GM21390 (cell line): Measurements from ENCODE around the gene UQCR11.

ENCODE experiments used
- ATAC-seq: cut with Tn5 transposase; IDR thresholded peaks from one replicate; pipeline ENCODE4 v1.9.1; 2021; ENCODE audit not compliant: unreplicated experiment

The UQCR11 gene

DNA sequence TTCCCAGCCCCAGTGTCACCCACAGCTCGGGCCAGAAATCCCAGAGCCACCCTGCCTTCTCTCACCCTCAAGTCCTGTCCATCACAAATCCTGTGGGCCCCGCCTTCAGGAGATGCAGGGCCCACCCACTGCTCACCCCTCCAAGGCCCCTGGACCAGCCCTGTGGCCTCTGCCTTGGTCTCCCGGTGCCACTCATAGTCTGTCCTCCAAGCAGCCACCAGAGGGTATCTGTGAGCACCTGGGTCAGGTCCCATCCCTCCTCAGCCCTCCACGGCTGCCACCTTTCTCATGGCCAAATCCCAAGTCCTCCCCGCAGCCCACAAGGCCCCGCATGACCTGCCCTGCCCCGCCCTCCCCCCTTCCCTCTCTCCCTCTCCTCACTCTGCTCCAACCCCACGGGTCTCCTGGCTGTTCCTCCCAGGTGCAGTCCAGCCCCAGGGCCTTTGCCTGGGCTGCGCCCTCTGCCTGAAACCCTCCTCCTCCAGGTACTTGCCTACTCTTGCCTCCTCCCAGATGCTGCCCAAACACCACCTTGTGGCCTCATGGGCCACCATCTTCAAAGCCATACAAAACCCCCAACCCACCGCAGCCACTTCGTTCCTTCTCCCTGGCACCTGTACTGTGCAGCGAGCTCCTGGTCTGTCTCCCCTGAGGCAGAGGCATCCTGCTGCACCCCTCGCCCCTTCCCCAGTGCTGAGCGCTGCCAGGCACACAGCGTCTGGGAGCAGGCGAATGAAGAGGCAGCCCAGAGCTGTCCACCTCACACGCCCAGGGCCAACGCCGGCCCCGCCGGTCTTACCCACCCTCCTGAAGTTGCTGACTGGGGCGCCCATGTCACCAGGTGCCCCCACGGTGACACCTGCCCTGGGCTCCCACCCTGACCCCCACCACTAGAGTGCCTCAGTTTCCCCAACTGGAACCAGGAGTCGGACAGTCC, 13.2 kb upstream of the UQCR11 start:
- ATAC-seq = no peak

DNA sequence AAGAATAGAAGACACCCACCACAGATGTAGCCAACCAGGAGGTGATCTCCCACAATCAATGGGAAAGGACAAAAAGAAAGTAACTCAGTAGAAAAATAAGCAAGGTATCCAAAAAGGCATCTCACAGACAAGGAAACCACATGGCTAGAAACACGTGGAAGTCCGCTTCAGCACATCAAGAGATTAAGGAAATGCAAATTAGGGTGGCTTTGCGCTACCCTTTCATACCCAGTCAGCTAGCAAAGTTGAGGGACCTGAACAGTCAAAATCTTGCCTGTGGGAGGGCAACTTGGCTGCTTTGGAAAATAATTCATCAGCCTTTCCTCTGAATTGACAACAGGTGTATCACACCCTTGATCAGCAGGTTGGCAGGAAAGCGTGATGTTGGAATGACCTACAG, 11.6 kb upstream of the UQCR11 start:
- ATAC-seq = no peak

DNA sequence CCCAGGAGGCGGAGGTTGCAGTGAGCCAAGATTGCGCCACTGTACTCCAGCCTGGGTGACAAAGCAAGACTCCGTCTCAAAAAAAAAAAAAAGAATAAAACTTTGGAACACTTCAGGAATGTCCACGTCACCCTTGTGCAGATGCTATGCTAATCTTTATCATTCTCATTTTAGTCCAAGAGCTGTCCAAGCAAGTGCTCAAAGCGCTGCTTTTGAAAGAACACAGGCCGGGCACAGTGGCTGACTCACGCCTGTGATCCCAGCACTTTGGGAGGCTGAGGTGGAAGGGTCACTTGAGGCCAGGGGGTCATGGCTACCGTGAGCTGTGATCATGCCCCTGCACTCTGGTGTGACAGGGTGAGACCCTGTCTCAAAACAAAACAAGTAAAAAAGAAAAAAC, 11.1 kb upstream of the UQCR11 start:
- ATAC-seq = no peak

DNA sequence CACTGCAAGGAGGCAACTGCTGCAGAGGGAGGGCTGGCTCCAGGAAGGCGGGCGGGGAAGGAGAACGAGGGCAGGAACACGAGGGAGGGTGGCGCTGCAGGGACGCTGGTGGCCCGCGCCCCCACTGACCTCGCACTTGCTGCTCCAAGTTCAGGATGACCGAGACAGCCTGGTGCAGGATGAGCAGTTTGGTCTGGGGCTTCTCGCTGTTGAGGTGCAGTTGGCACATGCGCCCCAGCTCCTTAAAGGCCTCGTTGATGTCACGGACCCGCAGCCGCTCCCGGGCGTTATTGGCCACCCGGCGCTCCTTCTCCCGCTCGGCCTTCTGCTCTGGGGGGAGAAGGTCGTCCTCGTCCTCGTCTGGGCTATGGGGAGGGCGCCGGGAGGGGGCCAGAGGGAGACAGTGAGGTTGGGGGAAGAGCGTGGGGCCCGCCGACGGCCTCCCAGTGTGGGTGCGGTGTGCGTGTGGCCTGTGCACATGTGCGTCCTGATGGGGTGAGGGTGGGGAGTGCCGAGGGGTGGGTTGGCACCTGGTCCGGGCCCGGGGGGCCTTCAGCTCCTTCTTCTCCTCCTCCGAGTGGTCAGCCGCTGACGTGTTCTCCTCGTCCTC, 10.0 kb upstream of the UQCR11 start:
- ATAC-seq = no peak

DNA sequence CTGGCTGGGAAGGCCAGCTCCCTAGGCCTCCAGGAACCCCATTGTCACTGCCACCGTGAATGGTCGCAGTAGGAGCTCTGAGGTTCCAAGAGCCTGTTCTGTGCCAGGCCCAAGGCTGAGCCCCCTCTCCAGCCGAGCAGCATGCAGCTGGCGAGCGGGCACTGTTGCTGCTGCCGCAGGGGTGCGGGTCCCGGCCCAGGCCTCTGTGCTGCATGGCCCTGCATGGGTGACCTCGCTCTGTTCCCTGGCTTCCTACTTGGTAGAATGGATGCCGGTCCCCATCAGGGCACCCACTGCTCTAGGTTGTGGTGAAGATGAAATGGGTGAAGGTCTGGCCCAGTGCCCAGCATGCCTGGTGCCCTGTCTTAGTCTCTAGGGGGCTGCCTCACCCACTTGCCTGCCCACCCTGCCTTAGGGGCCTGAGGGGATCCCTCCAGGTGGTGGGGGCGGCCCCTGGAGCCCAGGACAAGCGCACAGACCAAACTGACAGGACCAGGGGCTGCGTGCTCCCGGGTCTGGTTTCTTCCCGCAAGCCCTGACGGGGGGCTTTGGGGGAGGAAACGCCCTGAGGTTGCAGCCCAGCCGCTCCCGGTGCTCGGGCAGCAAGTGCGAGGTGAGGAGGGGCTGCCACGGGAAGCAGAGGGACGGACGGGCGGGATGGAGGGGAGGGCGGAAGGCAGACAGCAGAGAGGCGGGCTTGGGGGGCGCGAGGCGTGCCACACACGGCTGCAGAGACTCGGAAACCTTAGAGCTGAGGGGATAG, 8.7 kb upstream of the UQCR11 start:
- ATAC-seq = no peak

DNA sequence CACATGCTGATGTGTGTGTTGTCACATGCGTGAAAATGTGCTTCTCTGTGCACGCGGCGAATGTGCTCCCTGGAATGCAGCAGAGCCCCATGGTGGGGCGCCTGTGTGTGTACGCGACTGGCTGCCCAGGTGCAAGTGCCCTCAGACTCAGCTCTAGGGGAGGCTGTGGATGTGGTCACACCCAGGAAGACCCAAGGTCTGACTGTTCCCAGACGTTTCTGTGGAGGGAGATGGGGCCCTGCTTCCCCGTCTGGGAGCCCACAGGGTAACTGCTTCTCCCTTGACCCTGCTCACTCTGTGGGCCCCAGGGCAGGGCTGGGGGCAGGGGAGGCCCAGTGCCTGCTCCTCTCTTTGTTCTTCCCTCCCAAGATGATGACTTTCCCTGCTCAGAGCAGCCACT, 7.9 kb upstream of the UQCR11 start:
- no peak for ATAC-seq

DNA sequence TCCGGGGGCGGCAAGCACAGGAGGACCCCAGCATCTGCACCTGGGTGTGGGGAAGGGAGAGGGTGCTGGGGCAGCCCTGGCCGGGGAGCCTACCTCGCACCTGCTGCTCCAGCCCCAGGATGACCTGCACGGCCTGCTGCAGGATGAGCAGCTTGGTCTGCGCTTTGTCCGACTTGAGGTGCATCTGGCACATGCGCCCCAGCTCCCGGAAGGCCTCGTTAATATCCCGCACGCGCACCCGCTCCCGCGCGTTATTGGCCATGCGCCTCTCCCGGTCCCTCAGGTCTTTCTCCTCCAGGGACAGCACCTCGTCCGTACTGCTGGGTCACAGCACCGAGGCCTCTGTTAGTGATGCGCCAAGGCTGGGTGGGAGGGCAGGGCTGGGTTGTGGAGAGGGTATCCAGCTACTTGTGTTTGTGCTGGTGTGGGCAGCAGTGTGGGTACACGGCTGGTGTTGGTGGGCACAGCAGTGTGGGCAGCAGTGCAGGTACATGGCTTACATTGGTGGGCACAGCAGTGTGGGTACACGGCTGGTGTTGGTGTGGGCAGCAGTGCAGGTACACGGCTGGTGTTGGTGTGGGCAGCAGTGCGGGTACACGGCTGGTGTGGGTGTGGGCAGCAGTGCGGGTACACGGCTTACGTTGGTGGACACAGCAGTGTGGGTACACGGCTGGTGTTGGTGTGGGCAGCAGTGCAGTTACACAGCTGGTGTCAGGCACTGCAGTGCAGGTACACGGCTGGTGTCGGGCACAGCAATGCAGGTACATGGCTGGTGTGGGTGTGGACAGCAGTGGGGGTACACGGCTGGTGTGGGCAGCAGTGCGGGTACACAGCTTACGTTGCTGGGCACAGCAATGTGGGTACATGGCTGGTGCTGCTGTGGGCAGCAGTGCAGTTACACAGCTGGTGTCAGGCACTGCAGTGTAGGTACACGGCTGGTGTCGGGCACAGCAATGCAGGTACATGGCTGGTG, 7.1 kb upstream of the UQCR11 start:
- ATAC-seq = no peak

DNA sequence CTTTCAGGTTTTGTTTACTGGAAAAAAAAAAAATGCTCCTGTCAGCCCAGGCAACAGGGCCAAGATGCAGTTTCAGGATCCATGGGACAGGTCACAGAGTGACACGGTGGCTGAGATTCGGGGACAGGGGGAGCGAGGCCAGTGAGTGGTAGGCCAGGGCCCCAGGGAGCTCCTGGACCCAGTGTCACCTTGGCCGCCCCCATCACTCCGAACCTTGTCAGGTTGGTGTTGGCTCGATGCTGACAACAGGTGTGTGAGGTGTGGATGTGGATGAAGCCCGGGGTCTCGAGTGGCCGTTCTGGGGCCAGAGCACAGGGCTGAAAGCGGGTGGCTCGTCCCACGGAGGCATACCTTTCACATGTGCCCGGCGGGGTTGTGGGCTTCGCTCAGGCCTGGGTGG, 6.1 kb upstream of the UQCR11 start:
- ATAC-seq = no peak

DNA sequence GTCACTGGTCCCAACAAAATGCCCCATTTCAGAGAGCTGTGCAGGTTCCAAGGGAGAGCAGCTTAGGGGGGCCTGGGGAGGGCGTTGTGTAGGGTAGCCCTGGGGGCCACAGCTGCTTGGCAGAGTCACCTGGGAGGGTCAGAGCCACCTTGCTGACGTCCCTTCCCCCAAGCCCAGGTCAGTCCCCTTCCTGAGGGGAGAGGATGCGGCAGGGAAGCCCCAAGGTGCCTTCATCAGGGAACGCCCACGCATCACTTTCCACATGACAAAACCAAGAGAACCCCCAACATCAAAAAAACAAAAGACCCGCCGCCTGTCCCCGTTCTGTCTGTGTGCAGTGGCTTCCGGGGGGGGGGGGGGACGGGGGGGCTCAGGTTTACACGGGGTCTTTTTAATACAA, 5.3 kb upstream of the UQCR11 start:
- no peak for ATAC-seq

DNA sequence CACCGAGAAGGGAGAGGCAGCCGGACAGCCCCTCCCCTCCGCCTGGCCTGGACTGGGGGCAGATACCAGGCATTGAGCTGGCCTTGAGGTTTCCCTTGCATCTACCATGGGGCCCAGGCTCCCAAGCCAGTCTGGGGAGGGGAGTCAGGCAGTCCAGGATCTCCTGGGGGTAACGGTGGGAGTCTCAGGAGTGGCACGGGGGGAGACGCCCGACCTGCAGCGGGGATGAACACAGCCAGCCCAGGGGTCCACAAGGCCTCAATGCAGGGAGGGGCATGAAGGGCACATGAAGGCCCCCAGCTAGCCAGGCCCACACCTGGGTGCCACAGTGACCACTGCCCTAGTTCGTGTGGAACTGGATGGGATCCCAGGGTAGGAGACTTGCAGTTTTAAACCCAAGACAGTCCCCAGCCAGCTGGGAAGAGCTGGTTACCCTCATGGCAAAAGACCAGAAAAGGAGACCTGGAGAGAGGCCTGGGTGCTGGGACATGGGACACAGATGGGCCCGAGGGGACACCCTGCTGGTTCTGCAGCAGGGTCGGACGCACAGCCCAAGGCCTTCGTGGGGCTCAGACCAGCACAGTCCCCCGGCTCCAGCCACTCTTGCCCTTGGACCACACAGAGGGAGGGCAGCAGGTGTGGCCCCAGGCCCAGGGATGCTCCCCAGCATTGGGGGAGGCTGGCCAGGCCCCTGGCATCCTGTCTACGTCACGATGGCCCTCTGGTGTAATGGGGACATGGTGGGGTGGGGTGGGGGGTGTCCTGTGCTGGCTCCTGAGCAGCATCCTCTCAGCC, 4.6 kb upstream of the UQCR11 start:
- ATAC-seq = no peak

DNA sequence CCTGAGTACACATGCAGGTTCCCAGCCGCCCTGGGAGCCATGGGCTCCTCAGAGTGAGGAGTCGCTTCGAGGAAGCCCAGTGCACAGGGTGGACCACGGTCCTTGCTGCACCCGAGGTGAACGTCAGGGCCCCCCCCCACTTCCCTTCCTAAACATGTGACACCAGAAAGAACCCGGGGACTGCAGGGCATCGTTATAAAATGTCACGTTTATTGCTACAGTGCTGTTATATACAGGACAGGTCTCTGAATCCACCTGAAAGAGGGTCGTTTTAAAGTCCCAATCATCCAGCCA, 3.8 kb upstream of the UQCR11 start:
- ATAC-seq = no peak

DNA sequence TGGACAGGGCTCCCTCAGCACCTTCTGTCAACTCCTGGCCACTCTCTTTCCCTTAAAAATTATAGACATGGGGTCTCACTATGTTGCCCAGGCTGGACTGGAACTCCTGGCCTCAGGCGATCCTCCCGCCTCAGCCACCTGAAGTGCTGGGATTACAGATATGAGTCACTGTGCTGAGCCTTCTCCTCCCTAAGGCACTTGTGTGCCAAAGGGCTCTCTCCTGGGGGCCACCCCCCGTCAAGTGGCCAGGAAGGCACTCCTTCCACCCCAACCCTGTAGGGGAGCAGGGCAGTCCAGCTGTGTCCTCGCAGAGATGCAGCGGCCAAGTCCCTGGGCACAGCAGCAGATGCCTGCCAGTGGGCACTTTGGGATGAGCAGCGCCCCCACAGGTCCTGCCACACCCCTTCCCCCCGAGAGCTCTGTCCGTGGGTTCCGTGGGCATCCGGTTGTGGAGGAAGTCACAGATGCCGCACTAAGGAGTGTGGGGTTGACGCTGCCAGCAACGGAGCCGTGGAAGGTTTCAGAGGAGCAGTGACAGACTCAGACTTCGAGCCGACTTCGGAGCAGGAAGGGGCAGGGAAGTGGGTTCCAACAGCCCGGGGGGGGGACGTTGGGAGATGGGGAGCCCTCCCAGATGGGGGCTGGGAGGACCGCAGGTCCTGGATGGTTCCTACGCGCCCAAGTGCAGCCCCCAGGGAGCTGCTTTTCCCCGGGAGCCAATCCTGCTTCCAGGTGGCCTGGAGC, 3.3 kb upstream of the UQCR11 start:
- ATAC-seq = no peak

DNA sequence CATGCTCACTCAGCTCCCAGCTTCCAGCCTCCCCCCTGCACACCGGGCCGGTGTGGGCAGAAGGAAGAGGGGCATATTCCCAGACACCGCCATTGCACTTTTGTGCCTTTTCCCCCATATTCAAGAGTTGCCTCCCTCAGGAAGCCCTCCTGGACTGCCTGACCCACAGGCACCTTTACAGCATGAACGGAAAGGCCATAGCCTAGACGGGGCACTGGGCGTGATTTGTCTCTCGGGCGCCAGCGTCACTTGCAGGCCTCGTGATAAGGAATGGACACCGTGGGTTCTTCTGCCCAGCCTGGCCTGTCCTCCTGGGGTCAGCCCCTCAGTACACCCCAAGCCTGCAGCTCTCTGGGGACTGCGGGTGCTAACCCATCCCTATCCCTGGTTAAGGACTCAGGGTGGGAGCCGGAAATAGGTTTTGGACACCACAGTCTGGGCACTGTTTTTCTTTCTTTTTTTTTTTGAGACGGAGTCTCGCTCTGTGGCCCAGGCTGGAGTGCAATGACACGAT, 933 bp upstream of the UQCR11 start:
- ATAC-seq = no peak

DNA sequence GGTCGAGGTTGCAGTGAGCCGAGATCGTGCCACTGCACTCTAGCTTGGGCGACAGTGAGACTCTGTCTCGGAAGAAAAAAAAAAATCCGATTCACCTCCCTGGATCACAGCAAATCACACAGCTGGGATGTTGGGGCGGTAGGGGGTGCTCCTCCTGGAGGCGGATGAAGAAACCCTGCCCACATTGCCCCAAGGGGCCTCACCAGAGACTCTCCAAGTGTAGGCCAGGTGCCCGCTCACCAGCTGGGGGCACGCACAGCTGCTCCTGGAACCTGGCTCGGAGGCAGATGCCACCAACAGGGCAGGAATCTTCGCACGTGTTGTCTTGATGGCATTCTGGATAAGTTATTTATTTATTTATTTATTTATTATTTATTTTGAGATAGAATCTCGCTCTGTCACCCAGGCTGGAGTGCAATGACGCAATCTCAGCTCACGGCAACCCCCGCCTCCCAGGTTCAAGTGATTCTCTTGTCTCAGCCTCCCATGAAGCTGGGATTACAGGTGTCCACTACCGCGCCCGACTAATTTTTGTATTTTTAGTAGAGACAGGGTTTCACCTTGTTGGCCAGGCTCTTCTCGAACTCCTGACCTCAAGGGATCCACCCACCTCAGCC, 3.1 kb downstream of the UQCR11 start:
- no peak for ATAC-seq

DNA sequence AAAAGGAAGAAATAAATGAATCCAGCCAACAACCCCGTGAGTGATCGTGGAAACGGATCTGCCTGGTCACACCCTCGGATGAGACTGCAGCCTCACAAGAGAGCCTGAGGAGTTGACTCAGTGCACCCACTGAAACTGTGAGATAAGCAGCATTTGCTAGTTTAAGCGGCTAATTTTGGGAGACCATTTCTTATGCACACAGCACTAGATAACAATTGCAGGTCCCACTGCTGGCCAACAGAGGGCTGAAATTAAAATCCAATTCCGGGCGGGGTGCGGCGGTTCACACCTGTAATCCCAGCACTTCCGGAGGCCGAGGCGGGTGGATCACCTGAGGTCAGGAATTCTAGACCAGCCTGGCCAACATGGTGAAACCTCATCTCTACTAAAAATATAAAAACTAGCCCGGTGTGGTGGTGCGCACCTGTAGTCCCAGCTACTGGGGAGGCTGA, 3.6 kb downstream of the UQCR11 start:
- ATAC-seq = no peak

DNA sequence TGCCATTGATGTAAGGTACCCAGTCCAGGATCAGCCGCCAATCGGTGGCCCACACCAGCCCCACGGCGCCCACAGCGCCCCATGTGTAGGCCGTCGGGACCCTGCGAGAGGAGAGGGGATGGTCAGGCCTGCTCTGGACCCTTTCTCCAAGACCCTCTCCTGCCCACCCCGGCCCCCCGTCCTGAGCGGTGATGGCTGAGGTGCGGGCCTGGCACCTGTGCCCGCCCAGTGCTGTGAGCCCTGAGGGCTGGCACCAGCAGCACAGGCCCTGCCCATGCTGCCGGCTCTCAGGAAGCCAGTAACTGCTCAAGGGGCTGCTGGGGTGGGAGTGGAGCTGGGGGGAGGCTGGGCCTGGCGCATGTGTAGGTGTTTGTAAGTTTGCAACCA, 5.8 kb downstream of the UQCR11 start:
- ATAC-seq = no peak

DNA sequence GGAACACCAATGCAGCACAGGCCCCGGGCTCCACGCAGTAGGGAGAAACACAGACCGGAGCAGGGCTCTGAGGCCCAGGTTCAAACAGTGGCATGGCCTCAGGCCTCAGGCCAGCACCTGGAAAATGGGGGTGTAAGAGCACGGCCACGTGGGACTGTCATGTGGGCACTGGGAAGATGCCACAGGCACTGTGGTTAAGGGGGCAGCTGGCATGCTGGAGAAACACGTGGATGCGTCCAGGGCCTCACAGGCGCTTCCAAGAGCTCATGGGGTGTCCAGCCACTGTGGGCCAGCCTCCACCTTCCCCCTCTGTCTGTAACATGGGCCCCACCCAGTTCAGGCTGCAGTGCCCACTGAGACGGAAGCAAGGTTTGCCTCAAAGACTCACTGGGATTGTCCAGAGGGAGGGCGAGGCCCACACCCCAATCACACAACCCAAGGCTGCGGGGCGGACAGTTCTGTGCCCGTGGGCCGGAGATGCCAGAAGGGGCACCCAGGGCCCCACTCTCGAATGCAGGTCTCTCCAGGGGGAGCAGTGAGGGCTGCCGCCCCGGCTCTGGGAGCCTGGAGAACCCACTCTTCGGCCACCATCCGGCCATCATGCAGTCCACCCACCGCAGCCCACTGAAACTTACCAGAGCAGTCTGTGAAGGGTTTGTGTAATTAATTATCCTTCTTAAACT, 6.3 kb downstream of the UQCR11 start:
- ATAC-seq = no peak

DNA sequence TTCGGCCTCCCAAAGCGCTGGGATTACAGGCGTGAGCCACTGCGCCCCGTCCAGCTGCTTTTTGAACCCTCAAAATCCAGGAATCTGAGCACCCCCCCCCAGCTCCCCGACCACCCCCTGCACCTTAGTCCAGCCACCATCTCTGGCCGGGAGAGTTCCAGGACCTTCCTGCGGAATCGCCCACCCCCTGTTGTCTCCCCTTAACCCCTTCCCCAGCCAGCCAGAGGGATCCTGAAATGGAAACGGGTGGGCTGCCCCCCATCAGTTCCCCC, 11.8 kb downstream of the UQCR11 start:
- no peak for ATAC-seq
